Stimulated activated CD8-positive, alpha-beta memory T cell treated with anti-CD3 and anti-CD28 coated beads, Interleukin-7, amount 100 ng/mL, for 1 hour (primary cell): ENCODE measurements around the gene PPP2R1A.
"Not testable (repeated sequence)": the region's sequence is repeated elsewhere in the genome, so short reads cannot be mapped to it uniquely, and the experiment has no call there.

ENCODE experiments used
- DNase-seq, 2 donors: peaks; one replicate each; pipeline ENCODE4 v3.0.0-alpha.2; 2020; ENCODE audit warnings: low read depth in 2 of 2

The PPP2R1A gene

GRCh38 chr19:52200755-52201391 lies 11.0 kb downstream of the PPP2R1A start:
- not testable (repeated sequence) for DNase-seq

- no peak for DNase-seq
Observed at GRCh38 chr19:52206481-52206880, 16.6 kb downstream of the PPP2R1A start.

- no peak for DNase-seq
Observed at GRCh38 chr19:52211203-52211602, 21.4 kb downstream of the PPP2R1A start.

- no peak for DNase-seq
Observed at GRCh38 chr19:52211926-52212571, 22.2 kb downstream of the PPP2R1A start.

- DNase-seq, result no peak
Observed at GRCh38 chr19:52212572-52213255, 22.9 kb downstream of the PPP2R1A start.

GRCh38 chr19:52214241-52214640 lies 24.4 kb downstream of the PPP2R1A start:
- no peak for DNase-seq

- DNase-seq, result no peak
Observed at GRCh38 chr19:52216401-52216800, 26.5 kb downstream of the PPP2R1A start.

- DNase-seq, result no peak
Observed at GRCh38 chr19:52217576-52217975, 27.7 kb downstream of the PPP2R1A start.

GRCh38 chr19:52219611-52220010 lies 29.8 kb downstream of the PPP2R1A start:
- no peak for DNase-seq

GRCh38 chr19:52221031-52221430 lies 31.2 kb downstream of the PPP2R1A start:
- DNase-seq, result no peak

- DNase-seq, result no peak
Observed at GRCh38 chr19:52221831-52222375, 32.1 kb downstream of the PPP2R1A start.

- DNase-seq, result no peak
Observed at GRCh38 chr19:52224211-52224610, 34.4 kb downstream of the PPP2R1A start.

- no peak for DNase-seq
Observed at GRCh38 chr19:52226652-52227051, 36.8 kb downstream of the PPP2R1A start.

- no peak for DNase-seq
Observed at GRCh38 chr19:52227196-52227940, 37.5 kb downstream of the PPP2R1A start.

GRCh38 chr19:52227980-52228379 lies 38.1 kb downstream of the PPP2R1A start:
- DNase-seq, result no peak

- DNase-seq, result no peak
Observed at GRCh38 chr19:52229524-52229923, 39.7 kb downstream of the PPP2R1A start.

GRCh38 chr19:52230685-52231084 lies 40.8 kb downstream of the PPP2R1A start:
- no peak for DNase-seq

- DNase-seq, result no peak
Observed at GRCh38 chr19:52231154-52231910, 41.5 kb downstream of the PPP2R1A start.

GRCh38 chr19:52234406-52234805 lies 44.6 kb downstream of the PPP2R1A start:
- DNase-seq, result no peak

GRCh38 chr19:52237197-52237596 lies 47.3 kb downstream of the PPP2R1A start:
- no peak for DNase-seq

GRCh38 chr19:52237771-52238400 lies 48.0 kb downstream of the PPP2R1A start:
- peak; percentile 37 to 47 for DNase-seq
